CD4-positive, alpha-beta T cell treated with Interleukin-17A for 1 hour (primary cell): ENCODE data around the gene RPL28.

ENCODE experiments used
- DNase-seq: peaks from one replicate; pipeline ENCODE4 v3.0.0-alpha.2; 2020

Gene RPL28

DNA sequence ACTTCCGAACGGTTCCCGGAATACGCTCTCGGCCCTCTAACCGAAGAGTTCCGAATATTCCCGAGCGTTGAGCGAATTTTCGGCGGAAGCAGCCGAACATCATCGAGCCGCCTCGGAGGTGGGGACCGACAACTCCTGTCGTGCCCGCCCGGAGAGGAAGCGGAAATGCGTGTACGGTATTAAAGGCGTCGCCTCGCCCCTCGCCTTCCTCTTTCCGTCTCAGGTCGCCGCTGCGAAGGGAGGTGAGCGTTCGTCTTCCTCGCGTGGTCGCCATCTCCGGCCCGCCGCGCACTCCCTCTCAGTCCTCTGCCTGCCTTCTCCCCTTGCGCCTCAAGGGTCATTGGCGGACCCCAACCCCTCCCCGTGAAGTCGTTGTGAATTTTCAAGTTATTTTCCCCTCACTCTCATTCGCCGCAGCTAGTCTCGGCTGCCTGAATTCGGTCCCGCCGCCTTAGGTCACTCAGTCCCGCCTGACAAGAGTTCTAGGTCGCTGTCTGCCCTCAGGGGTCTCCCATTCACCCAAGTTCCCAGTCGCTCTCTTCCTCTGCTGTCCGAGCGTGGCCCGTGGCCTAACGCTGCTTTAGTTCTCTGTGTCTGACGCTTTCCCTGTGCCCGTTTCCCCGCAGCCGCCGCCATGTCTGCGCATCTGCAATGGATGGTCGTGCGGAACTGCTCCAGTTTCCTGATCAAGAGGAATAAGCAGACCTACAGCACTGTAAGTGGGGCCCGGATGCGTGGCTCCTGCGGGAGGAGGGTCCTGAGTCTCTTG, at the start of gene RPL28:
TSS of gene RPL28 (plus strand) at position 209 of the 769 bp plus-strand sequence. CDS start at position 635, 426 bp downstream.
- peak; percentile 99 for DNase-seq

DNA sequence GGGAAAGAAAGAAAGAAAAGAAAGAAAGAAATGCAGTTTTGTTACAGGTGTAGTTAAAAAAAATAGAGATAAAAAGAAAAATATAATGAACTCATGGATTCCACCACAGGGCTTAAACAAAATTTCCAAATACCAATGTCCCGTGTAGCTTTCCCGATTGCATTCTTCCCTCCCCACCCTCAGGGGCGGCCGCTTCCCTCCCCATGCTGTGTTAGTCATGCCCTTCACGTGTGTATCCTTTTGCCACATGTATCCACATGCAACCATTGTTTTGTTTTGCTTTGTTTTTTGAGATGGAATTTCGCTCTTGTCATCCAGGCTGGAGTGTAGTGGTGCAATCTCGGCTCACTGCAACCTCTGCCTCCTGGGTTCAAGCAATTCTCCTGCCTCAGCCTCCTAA, 49.6 kb upstream of the RPL28 start:
- DNase-seq = no peak

DNA sequence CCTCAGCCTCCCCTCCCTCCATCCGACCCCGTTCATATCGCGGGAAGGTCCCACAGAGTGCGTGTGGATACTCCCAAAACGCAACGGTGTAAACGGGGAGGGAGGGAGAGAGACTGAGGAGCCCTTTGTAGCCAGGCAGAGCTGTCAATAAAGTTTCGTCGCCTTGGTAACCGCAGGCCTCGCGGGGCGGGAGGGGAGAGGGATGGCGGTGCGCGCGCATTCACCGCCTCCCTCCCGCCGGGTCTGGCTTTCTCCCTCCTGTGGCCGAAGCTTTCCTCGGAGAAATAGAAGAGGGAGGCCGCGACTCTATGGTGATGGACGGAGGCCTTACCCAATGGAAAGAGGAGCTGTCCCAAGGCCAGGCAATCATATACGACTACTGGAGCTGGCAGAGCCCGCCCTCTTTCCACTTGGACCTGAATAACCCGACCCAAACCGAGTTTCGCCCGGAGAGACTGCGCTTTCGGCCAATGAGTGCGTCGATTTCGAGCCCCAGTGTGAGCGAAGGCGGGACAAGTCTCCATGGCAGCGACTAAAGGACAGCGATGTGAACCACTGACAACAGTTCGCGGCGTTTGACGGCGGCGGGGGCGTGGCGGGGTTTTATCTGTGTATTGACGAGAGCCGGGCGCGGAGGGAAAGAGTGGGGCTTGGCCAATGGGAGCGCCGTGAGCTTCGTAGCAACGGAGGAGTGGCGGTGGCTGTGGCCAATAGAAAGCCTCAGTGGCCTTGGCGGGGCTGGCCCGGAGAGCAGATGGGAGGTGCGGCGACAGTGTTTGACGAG, 46.4 kb upstream of the RPL28 start, which contains the start of gene KMT5C:
TSS of gene KMT5C (plus strand) at position 772 of the 784 bp plus-strand sequence. CDS start 2,061 bp downstream, outside the sequence.
- peak; percentile 100 for DNase-seq

DNA sequence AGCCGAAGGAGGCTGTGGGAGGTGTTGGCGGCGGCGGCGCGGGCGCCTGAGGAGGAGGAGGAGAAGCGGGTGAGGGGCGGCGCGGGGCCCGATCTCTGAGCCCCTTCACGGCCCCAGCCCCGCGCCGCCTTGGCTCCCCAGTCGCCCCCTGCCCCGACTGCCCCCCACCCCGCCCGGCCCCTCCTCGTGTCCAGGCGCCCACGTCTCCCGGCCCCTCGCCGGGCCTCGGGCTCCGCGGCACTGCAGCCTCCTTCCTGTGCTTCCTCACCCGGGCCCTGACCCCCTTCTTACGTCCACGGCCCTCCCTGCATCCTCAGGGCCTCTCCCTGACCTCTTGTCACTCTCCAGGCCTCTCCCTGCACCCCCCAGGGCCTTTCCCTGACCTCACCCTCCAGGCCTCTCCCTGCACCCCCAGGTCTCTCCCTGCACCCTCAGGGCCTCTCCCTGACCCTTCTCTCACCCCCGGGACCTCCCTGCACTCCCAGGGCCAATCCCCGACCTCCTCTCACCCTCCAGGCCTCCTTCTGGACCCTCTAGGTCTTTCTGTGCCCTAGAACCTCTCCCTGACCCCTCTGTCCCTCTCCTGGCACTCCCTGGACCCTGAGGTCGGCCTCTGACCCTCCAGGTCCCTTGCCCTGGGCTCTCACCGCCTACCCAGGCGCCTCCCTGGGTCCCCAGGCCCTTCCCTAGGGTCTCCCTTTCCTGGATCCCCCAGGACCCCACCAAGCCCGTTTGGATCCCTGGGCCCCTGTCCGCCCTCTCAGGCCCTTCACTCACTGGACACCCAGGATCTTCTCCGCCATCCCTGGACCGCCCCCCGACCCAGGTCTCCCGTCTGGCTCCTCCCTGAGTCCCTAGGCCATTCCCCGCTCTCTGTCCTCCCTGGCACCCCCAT, 45.6 kb upstream of the RPL28 start:
- DNase-seq = peak; percentile 45

DNA sequence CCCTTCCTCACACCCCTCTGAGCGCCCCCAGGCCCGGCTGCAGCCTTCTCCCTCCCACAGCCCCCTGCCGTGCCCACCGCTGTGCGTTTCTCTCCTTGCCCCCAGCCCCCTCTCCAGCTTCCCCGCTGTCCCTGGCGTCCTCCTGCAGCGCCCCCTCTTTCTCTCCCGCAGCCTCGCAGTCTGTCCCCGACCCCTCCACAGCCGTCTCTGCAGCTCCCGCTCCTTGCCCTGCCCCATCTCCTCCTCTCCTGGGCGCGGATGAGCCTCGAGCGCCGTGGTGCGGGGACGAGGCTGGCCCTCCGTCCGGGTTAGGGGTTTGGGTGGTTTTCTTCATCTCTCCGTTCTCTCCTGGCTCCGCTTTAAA, 45.0 kb upstream of the RPL28 start:
- peak; percentile 39 for DNase-seq

DNA sequence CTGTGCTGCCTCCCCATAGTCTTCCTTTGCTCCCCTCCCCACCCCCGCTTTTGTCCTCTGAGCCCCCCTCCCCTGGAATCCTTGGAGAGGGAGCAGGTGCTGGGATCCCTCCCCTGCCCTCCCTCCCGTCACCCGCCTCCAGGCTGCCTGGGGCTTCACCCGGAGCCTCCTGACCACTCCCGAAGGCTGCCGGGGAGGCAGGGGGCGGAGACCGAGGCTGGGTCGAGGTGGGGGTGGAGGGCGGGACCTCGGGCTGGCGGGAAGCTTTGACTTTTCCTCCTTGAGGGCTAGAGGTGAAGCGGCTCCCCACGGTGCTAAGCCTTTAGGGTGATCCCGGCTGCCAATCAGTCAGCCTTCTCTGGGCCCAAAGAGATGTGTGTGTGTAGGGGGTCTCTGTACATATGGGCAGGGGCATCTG, 44.6 kb upstream of the RPL28 start:
- DNase-seq = peak; percentile 63

DNA sequence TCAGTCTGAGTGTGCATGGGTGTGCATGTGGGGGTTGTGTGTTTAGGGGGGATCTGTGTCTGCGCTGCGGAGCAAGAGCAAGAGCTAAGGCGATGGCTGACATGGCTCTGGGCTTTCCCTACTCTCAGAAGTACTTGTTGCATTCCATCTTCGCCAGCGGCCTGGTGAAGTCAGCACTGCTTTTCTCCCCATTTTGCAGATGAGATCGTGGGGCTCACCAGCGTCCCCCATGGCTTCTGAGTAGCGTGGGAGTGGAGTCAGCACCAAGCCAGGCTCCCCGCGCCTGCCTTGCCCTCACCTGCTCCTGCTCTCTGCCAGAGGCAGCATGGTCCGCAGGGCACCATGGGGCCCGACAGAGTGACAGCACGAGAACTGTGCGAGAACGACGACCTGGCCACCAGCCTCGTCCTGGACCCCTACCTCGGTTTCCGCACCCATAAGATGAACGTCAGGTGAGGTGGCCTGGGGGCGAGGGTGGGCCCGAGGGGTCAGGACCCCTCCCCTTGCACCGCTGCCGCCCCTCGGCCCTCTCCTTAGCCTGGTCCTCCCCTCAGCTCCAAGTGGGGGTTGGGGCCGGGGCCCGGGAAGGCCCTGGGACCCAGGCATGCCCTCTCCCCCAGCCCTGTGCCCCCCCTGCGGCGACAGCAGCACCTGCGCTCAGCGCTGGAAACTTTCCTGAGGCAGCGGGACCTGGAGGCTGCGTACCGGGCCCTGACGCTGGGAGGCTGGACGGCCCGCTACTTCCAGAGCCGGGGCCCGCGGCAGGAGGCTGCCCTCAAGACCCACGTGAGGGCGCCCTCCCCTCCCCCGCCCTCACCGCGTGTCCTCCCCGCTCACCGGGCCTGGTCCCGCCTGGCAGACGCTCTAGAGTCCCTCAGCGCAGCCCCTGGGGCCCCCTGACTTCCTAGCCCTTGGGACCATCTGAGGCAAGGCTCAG, 43.9 kb upstream of the RPL28 start:
- DNase-seq = no peak

DNA sequence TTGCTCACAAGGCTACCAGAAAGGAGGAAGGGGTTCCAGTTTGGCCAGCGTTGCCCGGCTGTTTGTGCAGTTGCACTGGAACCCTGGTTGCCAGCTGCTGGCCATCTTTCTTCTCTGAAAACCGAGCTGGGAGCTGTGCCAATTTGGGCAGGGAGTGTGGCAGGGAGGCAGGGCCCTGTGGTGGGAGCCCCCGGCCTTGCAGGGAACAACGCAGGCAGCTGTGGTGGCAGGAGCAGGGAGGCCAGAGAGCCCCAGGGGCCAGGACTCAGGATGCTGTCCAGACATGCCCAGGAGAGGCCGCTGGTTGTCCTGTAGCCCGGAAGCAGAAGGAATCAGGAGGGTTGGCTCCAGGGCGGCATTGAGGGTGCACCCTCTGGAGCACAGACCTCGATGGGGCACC, 41.3 kb upstream of the RPL28 start:
- no peak for DNase-seq

DNA sequence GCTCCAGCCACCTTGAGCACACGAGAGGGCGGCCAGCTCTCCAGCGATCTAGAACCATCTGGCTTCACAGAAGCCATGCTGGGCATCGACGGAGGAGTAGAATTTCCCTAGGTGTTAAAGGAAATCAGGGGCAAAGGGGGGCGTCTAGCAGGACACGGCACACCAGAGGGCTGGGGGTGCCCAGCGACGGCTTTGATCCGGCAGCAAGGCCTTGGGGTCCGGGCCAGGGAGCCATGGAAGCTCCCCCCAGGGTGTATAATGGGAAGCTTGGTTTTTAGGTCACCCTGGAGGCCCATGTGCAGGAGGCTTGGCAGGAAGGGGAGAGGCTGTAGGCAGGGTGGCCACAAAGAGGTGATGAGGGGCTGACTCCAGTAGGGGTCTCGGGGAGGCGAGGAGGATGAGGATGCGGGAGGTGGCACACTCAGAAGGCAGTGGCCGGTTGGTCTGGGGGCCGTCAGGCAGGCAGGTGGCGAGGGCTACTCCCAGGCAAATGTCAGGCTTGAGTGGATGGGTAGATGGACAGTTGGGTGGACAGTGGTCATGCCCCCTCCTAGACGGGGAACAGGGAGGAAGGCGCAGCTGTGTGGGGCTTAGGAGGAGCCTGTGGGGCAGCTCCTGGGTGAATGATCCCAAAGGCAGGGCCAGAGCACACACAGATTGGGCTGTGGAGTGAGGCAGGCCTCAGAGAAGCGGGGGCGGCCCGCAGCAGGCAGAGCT, 40.5 kb upstream of the RPL28 start:
- no peak for DNase-seq

DNA sequence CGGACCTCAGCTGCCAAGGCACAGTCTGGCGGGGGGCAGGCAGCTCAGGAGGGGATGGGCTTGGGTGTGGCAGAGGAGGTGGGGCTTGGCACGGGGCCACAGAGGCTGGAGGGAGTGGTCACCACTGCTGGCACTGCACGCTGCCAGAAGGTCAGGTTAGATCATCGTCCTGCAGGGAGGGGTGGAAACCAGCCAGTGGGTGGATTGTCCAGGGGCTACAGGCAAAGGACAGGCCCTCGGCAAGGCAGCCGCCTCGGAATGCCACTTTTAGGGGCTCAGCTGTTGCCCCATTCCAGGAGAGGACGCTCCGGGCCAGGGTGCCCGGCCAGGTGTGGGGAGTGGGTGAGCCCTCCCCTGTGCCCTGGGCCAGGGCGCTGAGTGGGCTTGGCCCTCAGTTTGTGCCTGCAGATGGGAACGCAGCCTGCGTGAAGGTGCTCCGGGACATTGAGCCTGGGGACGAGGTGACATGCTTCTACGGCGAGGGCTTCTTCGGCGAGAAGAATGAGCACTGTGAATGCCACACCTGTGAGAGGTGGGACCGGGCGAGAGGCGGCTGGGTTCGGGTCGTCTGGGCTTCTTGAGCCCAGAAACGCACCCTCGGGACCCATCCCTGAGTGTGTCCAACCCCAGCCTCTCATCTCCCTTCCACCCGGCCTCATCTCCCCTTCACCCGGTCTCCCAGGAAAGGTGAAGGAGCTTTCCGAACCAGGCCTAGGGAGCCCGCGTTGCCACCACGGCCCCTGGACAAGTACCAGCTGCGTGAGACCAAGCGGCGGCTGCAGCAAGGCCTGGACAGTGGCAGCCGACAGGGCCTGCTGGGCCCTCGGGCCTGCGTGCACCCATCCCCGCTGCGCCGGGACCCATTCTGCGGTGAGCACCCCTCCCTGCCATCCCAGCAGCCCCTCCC, 39.7 kb upstream of the RPL28 start:
- no peak for DNase-seq

DNA sequence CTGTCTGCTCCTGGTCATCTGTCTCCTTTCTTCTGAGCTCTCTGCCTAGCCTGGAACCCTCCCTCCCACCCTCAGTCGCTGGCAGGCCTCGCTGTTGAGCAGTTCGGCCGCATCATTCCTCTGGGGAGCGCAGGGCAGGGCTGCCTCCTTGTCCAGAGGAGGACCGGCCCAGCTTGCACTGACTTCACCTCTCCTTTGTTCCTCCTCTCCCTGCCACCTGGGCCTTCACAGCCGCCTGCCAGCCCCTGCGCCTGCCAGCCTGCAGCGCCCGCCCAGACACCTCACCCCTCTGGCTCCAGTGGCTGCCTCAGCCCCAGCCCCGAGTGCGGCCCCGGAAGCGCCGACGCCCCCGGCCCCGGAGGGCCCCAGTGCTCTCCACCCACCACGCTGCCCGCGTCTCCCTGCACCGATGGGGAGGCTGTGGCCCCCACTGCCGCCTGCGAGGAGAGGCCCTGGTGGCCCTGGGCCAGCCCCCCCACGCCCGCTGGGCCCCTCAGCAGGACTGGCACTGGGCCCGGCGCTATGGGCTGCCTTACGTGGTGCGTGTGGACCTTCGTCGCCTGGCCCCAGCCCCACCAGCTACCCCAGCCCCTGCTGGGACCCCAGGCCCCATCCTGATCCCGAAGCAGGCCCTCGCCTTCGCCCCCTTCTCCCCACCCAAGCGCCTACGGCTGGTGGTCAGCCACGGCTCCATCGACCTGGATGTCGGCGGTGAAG, 38.8 kb upstream of the RPL28 start:
- DNase-seq = no peak

DNA sequence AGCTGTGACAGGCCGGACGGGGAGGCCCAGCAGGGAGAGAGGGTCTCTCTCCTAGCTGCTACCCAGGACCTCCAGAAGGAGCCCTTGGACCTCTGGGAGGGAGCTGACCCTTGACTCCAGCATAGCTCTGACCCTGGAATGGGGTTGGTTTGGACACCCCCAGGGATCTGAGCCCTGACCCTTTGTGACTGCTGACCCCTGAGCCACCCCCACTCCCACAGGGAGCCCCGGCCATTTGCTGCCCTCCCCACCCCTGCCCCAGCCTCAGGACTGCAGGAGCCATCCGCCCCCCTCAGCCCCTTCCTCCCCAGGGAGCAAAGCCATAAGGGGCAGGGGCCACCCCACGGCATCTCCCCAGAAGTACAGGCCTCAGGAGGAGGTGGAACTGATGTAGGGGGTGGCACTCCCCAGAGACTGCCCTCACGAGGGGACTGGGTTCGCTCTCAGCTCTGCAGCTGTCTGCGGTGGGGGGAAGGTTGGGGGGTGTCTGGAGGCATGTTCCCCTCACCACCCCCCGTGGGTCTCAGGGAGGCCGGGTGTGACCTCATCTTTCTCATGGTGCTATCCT, 38.2 kb upstream of the RPL28 start:
- no peak for DNase-seq

DNA sequence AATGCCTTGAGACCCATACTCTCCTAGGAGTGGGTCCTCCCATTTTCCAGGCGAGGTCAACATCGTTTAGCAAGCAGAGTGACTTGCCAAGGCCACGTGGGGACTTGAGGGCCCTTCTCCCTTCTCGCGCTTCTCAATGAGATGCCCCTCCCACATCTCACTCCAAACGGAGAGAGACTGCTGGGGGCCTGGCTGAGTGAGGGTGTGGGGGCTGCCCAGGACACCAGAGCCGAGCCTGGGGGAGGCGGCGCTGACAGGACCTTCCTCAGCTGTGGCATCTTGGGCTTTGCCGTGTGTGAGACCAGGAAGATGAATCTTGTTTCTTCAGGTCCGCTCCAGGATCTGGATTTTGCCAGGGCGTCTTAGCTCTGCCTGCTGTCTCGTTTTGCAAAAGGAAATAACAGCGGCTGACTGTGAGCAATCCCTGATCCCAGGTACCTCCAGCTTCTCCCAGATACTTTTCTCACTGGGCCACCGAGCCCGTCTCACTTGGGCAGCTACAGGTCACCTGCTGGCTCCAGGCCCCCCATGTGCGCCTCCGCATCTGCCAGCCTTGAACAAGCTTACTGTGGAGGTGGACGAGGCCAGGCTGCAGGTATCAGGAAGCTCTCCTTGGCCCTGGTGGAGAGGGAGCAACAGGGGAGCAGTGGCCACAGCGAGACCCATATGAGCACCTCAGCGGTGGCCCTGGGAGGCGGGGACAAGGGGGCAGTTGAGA, 37.3 kb upstream of the RPL28 start:
- no peak for DNase-seq

DNA sequence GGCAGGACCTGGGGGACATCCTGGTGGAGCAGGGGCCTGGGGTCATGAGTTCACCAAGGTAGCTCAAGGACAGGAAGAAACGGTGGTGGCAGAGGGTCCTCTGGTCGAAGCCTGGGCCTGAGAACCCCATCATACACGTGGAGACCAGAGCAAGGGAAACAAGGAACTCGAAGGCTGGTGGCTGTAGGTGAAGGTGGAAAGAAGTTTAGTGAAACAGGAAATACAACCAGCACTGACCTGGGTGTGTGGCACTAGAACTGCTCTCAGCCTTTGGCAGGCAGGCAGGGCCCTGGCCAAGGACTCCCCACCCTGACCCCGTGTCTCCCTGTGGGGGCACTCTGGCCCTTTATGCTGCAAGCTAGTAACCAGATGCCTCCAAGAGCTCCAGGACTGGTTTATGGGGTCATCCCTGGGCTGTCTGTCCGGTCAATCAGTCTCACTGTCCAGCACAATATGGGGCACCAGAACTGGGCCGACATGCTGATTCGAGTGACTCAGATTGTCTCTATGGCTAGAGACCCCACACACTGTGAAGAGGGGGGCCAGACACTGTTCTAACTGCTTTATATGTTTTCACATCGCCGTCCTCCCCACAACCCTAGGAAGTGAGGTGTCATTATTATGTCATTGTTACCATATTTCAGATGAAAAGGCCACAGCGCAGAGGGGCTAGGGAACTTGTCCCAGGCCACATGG, 35.0 kb upstream of the RPL28 start:
- DNase-seq = no peak

DNA sequence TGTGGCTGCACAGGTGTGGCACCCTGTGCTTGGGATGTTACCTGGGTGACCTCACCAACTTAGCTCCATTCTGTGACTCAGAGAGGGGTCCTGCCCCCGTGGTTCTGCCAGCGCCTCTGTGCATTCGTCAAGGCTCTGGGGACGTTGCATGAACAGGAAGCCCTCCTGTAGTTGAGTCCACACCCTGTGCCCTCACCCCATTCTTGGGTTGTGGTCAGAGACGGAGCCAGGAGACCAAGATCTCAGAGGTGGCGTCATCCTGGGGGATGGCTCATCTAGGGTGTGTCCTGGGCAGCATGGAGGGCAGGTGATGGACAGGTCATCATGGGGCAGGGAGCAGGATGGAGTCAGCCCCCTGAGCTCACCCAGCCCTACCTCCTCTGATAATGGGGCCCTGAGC, 33.7 kb upstream of the RPL28 start:
- DNase-seq = no peak

DNA sequence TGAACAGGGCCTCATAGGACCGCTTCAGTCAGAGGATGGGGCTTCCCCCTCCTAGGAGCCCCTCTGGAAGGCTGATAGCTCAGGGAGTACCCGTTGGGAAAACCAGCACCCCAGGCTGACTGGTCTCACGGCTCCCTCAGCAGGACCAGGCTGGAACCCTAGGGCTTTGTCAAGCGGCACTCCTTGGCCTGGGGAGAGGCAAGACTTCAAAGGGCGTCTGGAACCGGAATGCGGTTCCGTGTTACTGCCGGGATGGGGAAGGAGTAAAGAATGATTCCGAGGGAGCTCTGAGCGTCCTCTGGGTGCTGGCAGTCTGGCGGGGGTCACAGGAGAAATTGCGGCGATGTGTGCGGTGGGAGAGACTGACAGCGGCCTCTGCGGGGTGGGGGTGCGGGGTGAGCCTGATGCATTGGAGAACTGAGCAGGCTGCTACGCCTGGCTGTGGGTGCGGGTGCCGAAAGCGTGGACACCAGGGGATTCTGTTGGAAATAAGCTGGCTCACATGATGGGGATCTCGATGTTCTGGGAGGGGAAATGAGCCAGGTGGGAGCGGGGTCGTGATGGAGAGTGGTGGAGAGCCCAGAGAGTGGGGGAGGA, 33.1 kb upstream of the RPL28 start:
- no peak for DNase-seq

DNA sequence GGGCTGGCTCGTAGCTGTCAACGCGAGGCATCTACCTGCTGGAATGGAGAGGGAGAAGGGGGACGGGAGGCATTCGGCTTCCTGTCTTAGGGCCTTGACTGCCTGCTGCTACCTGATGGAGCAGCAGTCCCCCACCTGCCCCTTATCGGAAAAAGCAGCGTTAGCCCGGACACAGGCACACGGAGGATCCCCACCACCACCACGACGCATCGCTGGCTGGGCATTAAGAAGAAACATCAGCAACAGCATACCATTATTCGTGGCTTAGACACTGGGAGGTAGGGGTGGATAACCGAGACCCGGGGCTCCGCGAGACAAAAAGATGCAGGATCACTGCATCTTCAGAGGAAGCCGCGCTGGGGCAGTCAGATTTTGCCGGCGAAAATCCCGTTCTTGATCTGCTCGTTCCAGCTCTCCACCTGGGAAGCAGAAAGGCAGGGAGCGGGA, 32.4 kb upstream of the RPL28 start:
- no peak for DNase-seq
